Sigmoid colon (tissue), 7 donors: ENCODE results near the gene IPPK. TPM values are rescaled to one million over a fixed set of nuclear protein-coding genes. Genes with fewer than 3 reads are reported as not detected.
A peak's percentile ranks its signal among the peaks of the same experiment; 100 is the strongest.

ENCODE experiments used
- DNase-seq: peaks from one replicate; pipeline ENCODE4 v3.0.0-alpha.2; 2019
- H3K27ac ChIP-seq, 4 donors: fragments of 200-600 bp; sonication (generic); one replicate each; pipeline ENCODE4 v1.5.1; 2016 to 2019; ENCODE audit warnings: mild to moderate bottlenecking in 1 of 4
- H3K27me3 ChIP-seq, 3 donors: fragments of 200-600 bp; sonication (generic); one replicate each; pipeline ENCODE4 v1.5.1; 2019; ENCODE audit warnings: mild to moderate bottlenecking in 1 of 3
- H3K36me3 ChIP-seq, 4 donors: fragments of 200-600 bp; sonication (generic); one replicate each; pipeline ENCODE4 v1.5.1; 2016 to 2019
- H3K4me1 ChIP-seq, 4 donors: fragments of 200-600 bp; sonication (generic); one replicate each; pipeline ENCODE4 v1.5.1; 2017 to 2019
- H3K4me3 ChIP-seq, 4 donors: fragments of 200-600 bp; sonication (generic); one replicate each; pipeline ENCODE4 v1.5.1; 2017 to 2019; ENCODE audit warnings: mild to moderate bottlenecking in 2 of 4, moderate library complexity in 1 of 4
- H3K9me3 ChIP-seq, 4 donors: fragments of 200-600 bp in 3 of 4; sonication (generic) in 3 of 4; one replicate each; pipeline versions ENCODE4 v1.5.1 to v1.6.1; 2013 to 2019
- CTCF ChIP-seq, 4 experiments: fragments of 450-650 bp in 3 of 4; fragments of 200-600 bp in 1 of 4; IDR thresholded peaks; one replicate each; pipeline ENCODE4 v1.5.1; 2016 to 2019; ENCODE audit warnings: antibody characterized with exemption in 4 of 4, mild to moderate bottlenecking in 3 of 4, moderate library complexity in 2 of 4
- EP300 ChIP-seq, 4 donors: sonication (generic); formaldehyde crosslinking; IDR thresholded peaks; one replicate each; pipeline ENCODE4 v1.6.1; 2017; ENCODE audit warnings: antibody characterized with exemption in 4 of 4
- POLR2A ChIP-seq, 2 donors: fragments of 450-650 bp; IDR thresholded peaks; one replicate each; pipeline ENCODE4 v1.6.1; 2016; ENCODE audit warnings: antibody characterized with exemption in 2 of 2, mild to moderate bottlenecking in 2 of 2, moderate library complexity in 2 of 2
- POLR2AphosphoS5 ChIP-seq, 4 donors: sonication (generic); formaldehyde crosslinking; IDR thresholded peaks; one replicate each; pipeline ENCODE4 v1.6.1; 2017; ENCODE audit warnings: antibody characterized with exemption in 4 of 4
- WGBS, 2 donors: extraction: QIAGEN DNeasy Blood & Tissue Kit; methylation state at CpG; one replicate each; pipeline ENCODE4 v1.1.7; 2013; 5-methylcytosine and 5-hydroxymethylcytosine counted together
- intact Hi-C: fragments of 100-400 bp; cut with DNase I; formaldehyde crosslinking; loops from one replicate; pipeline ENCODE4 v1.15.1; 2023
- polyA plus RNA-seq, 3 donors: library from polyadenylated mRNA; stranded (reverse); fragments of 200-250 nt; gene quantifications; one replicate each; pipeline ENCODE4 v1.2.3, GENCODE V29; 2013
- total RNA-seq, 4 donors: library from RNA; depleted of rRNA; stranded (reverse); fragments of >200 nt; gene quantifications; one replicate each; pipeline ENCODE4 v1.1.0, GENCODE V29; 2016
- donor health status: healthy with polysubstance abuse.
- donor health status: Bipolar disorder and iron deficiency.
- donor health status: healthy.

IPPK gene
- total and polyA plus RNA-seq, 7 donors, result 3.6 to 12.5 (median 6.4) TPM

- peaks cover 0 to 59% (median 49%) of the 10 kb centered on the region in 4 donors for H3K4me1 ChIP-seq
- no peaks in the 10 kb centered on the region for H3K27me3 ChIP-seq
- peaks cover 0 to 4% (median 0%) of the 10 kb centered on the region in 4 donors for H3K36me3 ChIP-seq
- TF ChIP-seq POLR2AphosphoS5 (IDR thresholded peaks at IDR 0.05) (no peak), POLR2A (IDR thresholded peaks at IDR 0.05) (no peak), EP300 (IDR thresholded peaks at IDR 0.05) (no peak), CTCF (IDR thresholded peaks at IDR 0.05) (no peak)
- peak; percentile 64 for DNase-seq
- H3K4me3 ChIP-seq, result no peak overlapping the region
- no peaks in the 10 kb centered on the region for H3K9me3 ChIP-seq
- peak overlapping the region; percentile 31 to 90 (median 80) for H3K27ac ChIP-seq
- intact Hi-C loops, result no loop called here
- WGBS, 2 donors, result 96 to 97% methylated on average over 5 of the region's 5 CpGs
These were observed 49.1 kb downstream of the IPPK start for GRCh38 chr9:92620845-92621244.

- WGBS, 2 donors, result 94 to 97% methylated on average over 24 of the region's 24 CpGs
- DNase-seq, result peak; percentile 61
- no peak overlapping the region for H3K4me3 ChIP-seq
- peak overlapping the region; percentile 31 to 90 (median 80) for H3K27ac ChIP-seq
- no peaks in the 10 kb centered on the region for H3K27me3 ChIP-seq
- no peaks in the 10 kb centered on the region for H3K9me3 ChIP-seq
- no peak for TF ChIP-seq CTCF (IDR thresholded peaks at IDR 0.05)
- no peak for TF ChIP-seq EP300 (IDR thresholded peaks at IDR 0.05)
- no peak for TF ChIP-seq POLR2AphosphoS5 (IDR thresholded peaks at IDR 0.05)
- no peak for TF ChIP-seq POLR2A (IDR thresholded peaks at IDR 0.05)
- peaks cover 0 to 70% (median 56%) of the 10 kb centered on the region in 4 donors for H3K4me1 ChIP-seq
- intact Hi-C loops, result no loop called here
- peaks cover 0 to 9% (median 0%) of the 10 kb centered on the region in 4 donors for H3K36me3 ChIP-seq
These were observed 50.2 kb downstream of the IPPK start for GRCh38 chr9:92619601-92620300.

- Histone ChIP-seq H3K27ac (peak overlapping the region; percentile 63 to 90 (median 80)), H3K9me3 (no peaks in the 10 kb centered on the region), H3K27me3 (no peaks in the 10 kb centered on the region), H3K36me3 (peaks cover 0 to 5% (median 0%) of the 10 kb centered on the region in 4 donors), H3K4me3 (no peak overlapping the region), H3K4me1 (peaks cover 0 to 72% (median 57%) of the 10 kb centered on the region in 4 donors)
- WGBS, 2 donors, result 88 to 91% methylated on average over 10 of the region's 10 CpGs
- intact Hi-C loops, result no loop called here
- peak; percentile 68 for DNase-seq
- no peak for TF ChIP-seq CTCF (IDR thresholded peaks at IDR 0.05)
- peak in 2 of 4 donors; percentile 11 to 29 for TF ChIP-seq POLR2AphosphoS5 (IDR thresholded peaks at IDR 0.05)
These were observed 51.2 kb downstream of the IPPK start for GRCh38 chr9:92618633-92619225.

- Histone ChIP-seq H3K36me3 (peaks cover 0 to 9% (median 0%) of the 10 kb centered on the region in 4 donors), H3K27ac (peak overlapping the region; percentile 63 to 90 (median 80)), H3K27me3 (no peaks in the 10 kb centered on the region), H3K9me3 (no peaks in the 10 kb centered on the region), H3K4me1 (peaks cover 0 to 72% (median 57%) of the 10 kb centered on the region in 4 donors), H3K4me3 (no peak overlapping the region)
- 91% methylated on average over 11 of the region's 11 CpGs for WGBS, 2 donors
- peak; percentile 48 for DNase-seq
- intact Hi-C loops, result no loop called here
- no peak for TF ChIP-seq POLR2AphosphoS5 (IDR thresholded peaks at IDR 0.05)
- no peak for TF ChIP-seq EP300 (IDR thresholded peaks at IDR 0.05)
- no peak for TF ChIP-seq POLR2A (IDR thresholded peaks at IDR 0.05)
- no peak for TF ChIP-seq CTCF (IDR thresholded peaks at IDR 0.05)
These were observed 51.9 kb downstream of the IPPK start for GRCh38 chr9:92617951-92618510.
